HG02798 (cell line): ENCODE results near the gene GYPC.

Experiments used
- ATAC-seq: cut with Tn5 transposase; IDR thresholded peaks from one replicate; pipeline ENCODE4 v1.9.1; 2021; ENCODE audit warnings: mild to moderate bottlenecking; ENCODE audit not compliant: unreplicated experiment, poor library complexity

GYPC gene

GRCh38 chr2:126722081-126722480 is 66.1 kb downstream of the GYPC start:
- ATAC-seq: no peak

DNA sequence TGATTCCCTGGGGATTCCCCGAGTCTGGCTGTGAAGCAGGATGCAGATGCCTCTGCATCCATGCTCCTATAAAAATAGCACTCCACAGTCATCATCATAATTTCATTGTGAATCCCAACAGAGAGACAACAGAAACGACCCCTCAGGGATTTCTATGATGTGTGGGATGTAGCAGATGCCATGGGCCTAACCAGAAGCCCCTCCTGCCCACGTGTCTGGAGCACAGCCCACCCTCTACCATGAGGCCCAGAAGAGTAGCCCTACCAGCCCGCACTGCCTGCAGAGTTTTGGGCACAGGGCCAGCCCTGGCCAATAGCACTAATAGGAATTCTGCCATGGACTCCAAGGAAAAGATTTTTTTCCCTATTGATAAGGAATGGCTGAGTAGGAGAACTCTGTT is 66.6 kb downstream of the GYPC start:
- no peak for ATAC-seq

GRCh38 chr2:126723281-126723815 is 67.4 kb downstream of the GYPC start:
- no peak for ATAC-seq

- ATAC-seq: no peak
These were observed 69.6 kb downstream of the GYPC start for GRCh38 chr2:126725580-126725979.

DNA sequence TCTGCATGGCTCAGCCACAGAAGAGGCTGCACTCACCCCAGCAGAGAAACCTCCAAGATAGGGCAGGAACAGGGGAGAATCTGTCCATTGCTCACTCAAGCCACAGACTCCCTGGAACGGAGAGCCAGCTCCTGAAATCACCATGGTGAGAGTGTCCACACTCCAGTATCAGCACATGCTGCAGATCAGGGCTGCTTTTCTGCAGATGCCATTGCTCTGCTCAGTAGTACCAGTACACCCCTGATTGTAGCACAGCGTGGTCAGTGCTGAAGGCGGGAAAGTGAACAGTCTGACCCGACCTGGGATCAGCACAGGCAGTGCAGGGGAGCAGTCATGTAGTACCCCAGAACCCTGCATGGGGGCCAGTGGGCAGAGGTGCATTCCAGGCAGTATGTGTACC is 73.9 kb downstream of the GYPC start:
- ATAC-seq: no peak

GRCh38 chr2:126730655-126731054 is 74.7 kb downstream of the GYPC start:
- ATAC-seq: no peak

DNA sequence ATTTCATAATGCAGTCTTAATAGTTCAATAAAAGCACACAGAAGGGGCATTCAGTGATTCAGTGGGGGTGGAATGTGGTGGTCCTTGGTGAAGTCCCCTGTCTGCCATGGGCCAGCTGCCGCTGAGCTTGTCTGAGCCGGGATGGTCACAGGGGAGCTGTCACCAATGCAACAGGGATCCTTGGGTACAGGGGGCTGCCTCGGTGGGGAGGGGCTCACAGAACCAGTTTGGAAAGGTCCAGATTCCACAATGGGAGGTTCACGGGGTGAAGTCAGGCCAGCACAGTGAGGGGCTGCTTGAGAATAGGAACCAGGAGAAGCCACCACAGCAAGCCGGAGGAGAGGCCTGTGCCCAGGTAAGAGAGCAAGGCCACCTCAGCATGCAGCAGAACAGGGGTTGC is 75.4 kb downstream of the GYPC start:
- no peak for ATAC-seq

- no peak for ATAC-seq
These were observed 76.8 kb downstream of the GYPC start for GRCh38 chr2:126732682-126733245.

DNA sequence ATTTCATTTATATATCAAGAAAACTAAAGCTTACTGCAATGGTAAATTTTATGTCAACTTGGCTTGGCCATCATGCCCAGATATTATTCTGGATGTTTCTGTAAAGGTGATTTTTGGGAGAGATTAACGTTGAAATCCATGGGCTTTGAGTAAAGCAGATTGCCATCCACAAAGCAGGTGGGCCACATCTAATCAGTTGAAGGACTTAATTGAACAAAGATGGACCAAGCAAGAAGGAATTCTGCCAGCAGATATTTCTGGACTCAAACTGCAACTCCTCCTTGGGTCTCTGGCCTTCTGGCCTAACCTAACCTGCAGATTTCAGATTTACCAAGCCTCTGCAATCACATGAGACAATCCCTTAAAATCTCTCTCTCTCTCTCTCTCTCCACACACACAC is 77.8 kb downstream of the GYPC start:
- ATAC-seq: no peak

DNA sequence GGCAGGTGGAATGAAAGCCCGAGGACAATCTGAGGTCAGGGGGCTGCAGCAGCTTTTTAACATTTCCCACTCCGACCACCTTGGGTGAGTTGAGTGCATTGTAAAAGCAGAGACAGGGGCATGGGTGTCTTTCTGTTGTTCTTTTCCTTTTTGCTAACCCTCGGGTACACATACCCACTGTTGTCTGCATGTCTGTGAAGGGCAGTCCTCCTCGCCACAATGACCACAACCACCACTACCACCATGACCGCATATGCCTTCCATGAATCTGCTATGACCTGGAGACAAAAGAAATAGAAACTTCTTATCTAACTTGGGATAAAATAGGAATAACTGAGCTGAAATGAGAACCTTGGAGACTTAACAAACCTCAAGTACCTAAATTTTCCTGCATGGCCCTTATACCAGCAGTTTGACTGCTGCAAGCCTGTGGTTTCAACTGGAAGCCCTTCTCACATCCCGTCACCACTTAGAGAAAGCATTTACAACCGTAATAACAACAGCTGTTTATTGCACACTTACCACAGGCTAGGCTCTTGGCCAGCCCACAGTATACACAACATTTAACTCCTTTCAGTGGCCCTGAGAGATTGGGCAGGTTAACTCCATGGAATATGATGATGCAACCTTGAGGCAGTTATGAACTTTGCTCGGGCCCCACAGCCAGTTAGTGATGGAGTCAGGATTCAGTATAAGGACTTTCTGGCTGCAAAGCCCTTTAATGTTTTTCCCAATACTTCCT is 80.3 kb downstream of the GYPC start:
- ATAC-seq: no peak

GRCh38 chr2:126739141-126739540 is 83.2 kb downstream of the GYPC start:
- ATAC-seq: no peak

DNA sequence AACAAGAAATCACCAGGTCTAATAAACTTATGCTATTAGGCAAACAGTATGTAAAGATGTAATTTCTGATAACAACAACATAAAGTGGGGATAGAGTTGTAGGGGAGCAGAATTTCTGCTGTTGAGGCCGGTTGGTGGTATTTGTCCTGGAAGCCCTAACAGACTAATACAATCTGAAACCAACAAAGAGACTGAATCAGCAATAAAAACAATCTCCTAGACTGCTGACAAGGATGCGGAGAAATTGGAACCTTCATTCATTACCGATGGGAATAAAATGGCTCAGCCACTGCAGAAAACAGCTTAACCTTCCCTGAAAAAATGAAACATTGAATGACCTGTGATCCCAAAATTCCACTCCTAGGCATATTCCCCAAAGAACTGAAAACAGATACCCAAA is 88.7 kb downstream of the GYPC start:
- ATAC-seq: no peak
